ENCODE results near the gene MUSK. TPM values are rescaled to one million over a fixed set of nuclear protein-coding genes. Genes with fewer than 3 reads are reported as not detected.

Gene MUSK
- under 1 TPM in 1 of 3 donors, not detected in 2; 0.32 TPM for total RNA-seq

GRCh38 chr9:110668570-110669167 lies at the start of gene MUSK:
MUSK (plus strand) TSS chr9:110668791; CDS start chr9:110668905, 114 bp downstream.
- Histone ChIP-seq H3K4me1 (no peaks in the 10 kb centered on the region), H3K36me3 (no peaks in the 10 kb centered on the region), H3K9me3 (no peaks in the 10 kb centered on the region), H3K27me3 (no peaks in the 10 kb centered on the region), H3K27ac (no peak within 1 kb of the TSS), H3K4me3 (no peak within 1 kb of the TSS)
- intact Hi-C loops (cut with DNase I; ENCODE audit: low total_unique reads), result no loop called here
- no peak for DNase-seq (ENCODE audit: low spot score in 2 of 2)
- TF ChIP-seq POLR2AphosphoS5 (IDR thresholded peaks at IDR 0.05) (no peak), POLR2A (IDR thresholded peaks at IDR 0.05) (no peak), CTCF (IDR thresholded peaks at IDR 0.05) (no peak)

- no peak for TF ChIP-seq CTCF (IDR thresholded peaks at IDR 0.05)
- no peak for TF ChIP-seq POLR2A (IDR thresholded peaks at IDR 0.05)
- TF ChIP-seq POLR2AphosphoS5 (IDR thresholded peaks at IDR 0.05), result no peak
- Histone ChIP-seq H3K36me3 (no peaks in the 10 kb centered on the region), H3K27me3 (no peaks in the 10 kb centered on the region), H3K4me1 (no peaks in the 10 kb centered on the region), H3K27ac (no peak overlapping the region), H3K4me3 (no peak overlapping the region), H3K9me3 (no peaks in the 10 kb centered on the region)
- intact Hi-C loops (cut with DNase I; ENCODE audit: low total_unique reads), result no loop called here
- no peak for DNase-seq (ENCODE audit: low spot score in 2 of 2)
Measured at GRCh38 chr9:110619831-110620230, 48.8 kb upstream of the MUSK start.

GRCh38 chr9:110620726-110621125 lies 47.9 kb upstream of the MUSK start:
- intact Hi-C loops (cut with DNase I; ENCODE audit: low total_unique reads), result no loop called here
- TF ChIP-seq POLR2AphosphoS5 (IDR thresholded peaks at IDR 0.05), result no peak
- no peak for TF ChIP-seq CTCF (IDR thresholded peaks at IDR 0.05)
- TF ChIP-seq POLR2A (IDR thresholded peaks at IDR 0.05), result no peak
- H3K27ac ChIP-seq, result no peak overlapping the region
- H3K27me3 ChIP-seq, result no peaks in the 10 kb centered on the region
- no peaks in the 10 kb centered on the region for H3K9me3 ChIP-seq
- no peak for DNase-seq (ENCODE audit: low spot score in 2 of 2)
- H3K36me3 ChIP-seq, result no peaks in the 10 kb centered on the region
- no peak overlapping the region for H3K4me3 ChIP-seq
- no peaks in the 10 kb centered on the region for H3K4me1 ChIP-seq

- Histone ChIP-seq H3K27me3 (no peaks in the 10 kb centered on the region), H3K9me3 (no peaks in the 10 kb centered on the region), H3K27ac (no peak overlapping the region), H3K36me3 (no peaks in the 10 kb centered on the region), H3K4me3 (no peak overlapping the region), H3K4me1 (no peaks in the 10 kb centered on the region)
- intact Hi-C loops (cut with DNase I; ENCODE audit: low total_unique reads), result no loop called here
- TF ChIP-seq CTCF (IDR thresholded peaks at IDR 0.05) (no peak), POLR2AphosphoS5 (IDR thresholded peaks at IDR 0.05) (no peak), POLR2A (IDR thresholded peaks at IDR 0.05) (no peak)
- no peak for DNase-seq (ENCODE audit: low spot score in 2 of 2)
Measured at GRCh38 chr9:110622368-110622767, 46.2 kb upstream of the MUSK start.

GRCh38 chr9:110623462-110624025 lies 45.0 kb upstream of the MUSK start:
- intact Hi-C loops (cut with DNase I; ENCODE audit: low total_unique reads), result no loop called here
- Histone ChIP-seq H3K27me3 (no peaks in the 10 kb centered on the region), H3K4me1 (no peaks in the 10 kb centered on the region), H3K27ac (no peak overlapping the region), H3K4me3 (no peak overlapping the region), H3K36me3 (no peaks in the 10 kb centered on the region), H3K9me3 (no peaks in the 10 kb centered on the region)
- TF ChIP-seq POLR2AphosphoS5 (IDR thresholded peaks at IDR 0.05), result no peak
- peak; percentile 40 to 78 (median 64) for TF ChIP-seq CTCF (IDR thresholded peaks at IDR 0.05)
- no peak for DNase-seq (ENCODE audit: low spot score in 2 of 2)
